Measurements from ENCODE around the gene KSR2. TPM values are rescaled to one million over a fixed set of nuclear protein-coding genes. Genes with fewer than 3 reads are reported as not detected.

The KSR2 gene
- total and polyA plus RNA-seq, 9 donors = under 0.01 to 0.15 (median 0.08) TPM; not detected in 4

DNA sequence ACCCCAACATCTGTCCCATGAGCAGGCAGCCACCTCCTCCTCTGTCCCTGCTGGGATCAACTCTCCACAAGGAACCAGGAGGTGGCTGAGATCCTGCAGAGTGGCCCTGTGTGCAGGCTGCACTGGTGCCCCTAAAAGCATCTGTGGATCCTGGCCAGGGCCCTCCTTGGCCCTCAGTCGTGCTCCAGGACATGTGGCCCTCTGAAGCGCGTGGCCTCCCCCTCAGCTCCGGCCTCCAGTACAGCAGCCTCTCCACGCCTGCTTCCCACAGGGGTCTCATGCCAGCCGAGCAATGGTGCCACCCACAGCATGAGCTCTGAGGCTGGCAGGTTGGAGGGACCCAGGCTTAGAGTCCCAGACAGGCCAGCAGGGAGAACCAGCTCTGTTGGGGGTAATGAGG is 530.0 kb downstream of the KSR2 start:
- DNase-seq = no peak
- Histone ChIP-seq H3K36me3 (no peaks in the 10 kb centered on the region), H3K9me3 (no peaks in the 10 kb centered on the region), H3K27ac (no peak overlapping the region), H3K27me3 (no peaks in the 10 kb centered on the region), H3K4me3 (no peak overlapping the region), H3K4me1 (ENCODE audit: insufficient read depth) (no peaks in the 10 kb centered on the region)
- 74 to 79% (median 75%) methylated on average over 6 of the region's 6 CpGs for WGBS, 3 donors
- TF ChIP-seq, protein P1, sequence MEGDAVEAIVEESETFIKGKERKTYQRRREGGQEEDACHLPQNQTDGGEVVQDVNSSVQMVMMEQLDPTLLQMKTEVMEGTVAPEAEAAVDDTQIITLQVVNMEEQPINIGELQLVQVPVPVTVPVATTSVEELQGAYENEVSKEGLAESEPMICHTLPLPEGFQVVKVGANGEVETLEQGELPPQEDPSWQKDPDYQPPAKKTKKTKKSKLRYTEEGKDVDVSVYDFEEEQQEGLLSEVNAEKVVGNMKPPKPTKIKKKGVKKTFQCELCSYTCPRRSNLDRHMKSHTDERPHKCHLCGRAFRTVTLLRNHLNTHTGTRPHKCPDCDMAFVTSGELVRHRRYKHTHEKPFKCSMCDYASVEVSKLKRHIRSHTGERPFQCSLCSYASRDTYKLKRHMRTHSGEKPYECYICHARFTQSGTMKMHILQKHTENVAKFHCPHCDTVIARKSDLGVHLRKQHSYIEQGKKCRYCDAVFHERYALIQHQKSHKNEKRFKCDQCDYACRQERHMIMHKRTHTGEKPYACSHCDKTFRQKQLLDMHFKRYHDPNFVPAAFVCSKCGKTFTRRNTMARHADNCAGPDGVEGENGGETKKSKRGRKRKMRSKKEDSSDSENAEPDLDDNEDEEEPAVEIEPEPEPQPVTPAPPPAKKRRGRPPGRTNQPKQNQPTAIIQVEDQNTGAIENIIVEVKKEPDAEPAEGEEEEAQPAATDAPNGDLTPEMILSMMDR (IDR thresholded peaks at IDR 0.05) = no peak
- no peak for TF ChIP-seq POLR2A (IDR thresholded peaks at IDR 0.05)
- TF ChIP-seq EP300 (IDR thresholded peaks at IDR 0.05) = no peak
- intact Hi-C loops (cut with DNase I) = no loop called here

DNA sequence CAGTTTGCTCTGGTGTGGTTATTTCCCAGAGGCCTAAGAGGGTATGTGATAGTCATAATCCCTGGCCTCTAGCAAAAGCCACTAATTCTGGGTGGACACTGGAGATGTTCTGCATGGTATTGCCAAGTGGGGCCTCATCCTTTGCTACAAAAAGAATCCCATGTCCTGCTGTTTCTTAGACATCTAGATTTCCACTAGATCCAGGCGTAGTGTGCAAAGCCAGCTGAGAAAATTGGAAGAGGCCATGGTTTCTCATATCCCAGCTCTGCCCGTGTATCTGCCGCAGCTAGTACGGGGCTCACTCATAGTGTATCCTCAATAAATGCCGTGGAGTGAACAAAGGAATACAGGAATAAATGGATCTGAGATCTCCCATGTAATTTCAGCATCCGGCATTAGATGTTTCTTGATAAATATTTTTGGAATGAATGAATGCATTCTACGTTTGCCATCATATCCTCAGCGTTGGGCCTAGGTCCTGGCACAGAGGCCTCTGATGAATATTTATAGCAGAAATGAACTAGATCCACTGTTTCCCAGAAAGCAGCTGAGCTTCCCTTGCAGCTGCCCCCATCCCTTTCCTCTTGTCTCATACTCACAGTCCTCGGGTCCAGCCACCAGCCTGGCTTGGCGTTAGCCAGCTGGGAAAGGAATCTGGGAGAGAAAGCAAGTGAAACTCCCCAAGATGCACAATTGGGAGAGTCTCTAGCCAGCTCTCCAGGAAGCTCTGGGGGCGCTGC is 531.1 kb downstream of the KSR2 start:
- H3K27me3 ChIP-seq = no peaks in the 10 kb centered on the region
- no peaks in the 10 kb centered on the region for H3K36me3 ChIP-seq
- no peak for TF ChIP-seq EP300 (IDR thresholded peaks at IDR 0.05)
- TF ChIP-seq, protein P1 (IDR thresholded peaks at IDR 0.05) = no peak
- no peak overlapping the region for H3K27ac ChIP-seq
- 62 to 70% (median 69%) methylated on average over 11 of the region's 11 CpGs for WGBS, 3 donors
- intact Hi-C loops (cut with DNase I) = no loop called here
- H3K9me3 ChIP-seq = no peaks in the 10 kb centered on the region
- DNase-seq = no peak
- H3K4me1 ChIP-seq (ENCODE audit: insufficient read depth) = no peaks in the 10 kb centered on the region
- no peak overlapping the region for H3K4me3 ChIP-seq

DNA sequence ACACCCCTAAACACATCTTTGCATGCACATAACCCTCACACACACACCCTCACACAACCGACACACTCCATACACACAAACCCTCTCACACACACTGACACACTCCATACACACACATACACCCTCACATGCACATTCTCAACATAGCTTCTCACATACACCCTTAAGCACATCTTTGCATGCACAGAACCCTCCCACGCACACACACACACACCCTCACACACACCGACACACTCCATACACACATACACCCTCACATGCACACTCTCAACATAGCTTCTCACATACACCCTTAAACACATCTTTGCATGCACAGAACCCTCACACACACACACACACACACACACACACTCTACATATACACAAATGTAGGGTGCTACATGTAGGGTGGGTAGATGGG is 534.9 kb downstream of the KSR2 start:
- Histone ChIP-seq H3K27ac (no peak overlapping the region), H3K27me3 (no peaks in the 10 kb centered on the region), H3K4me1 (ENCODE audit: insufficient read depth) (no peaks in the 10 kb centered on the region), H3K9me3 (no peaks in the 10 kb centered on the region), H3K36me3 (no peaks in the 10 kb centered on the region), H3K4me3 (no peak overlapping the region)
- WGBS, 3 donors = 77 to 88% (median 87%) methylated on average over 3 of the region's 3 CpGs
- TF ChIP-seq POLR2A (IDR thresholded peaks at IDR 0.05) (no peak), EP300 (IDR thresholded peaks at IDR 0.05) (no peak)
- TF ChIP-seq, protein P1 (IDR thresholded peaks at IDR 0.05) = no peak
- DNase-seq = no peak
- intact Hi-C loops (cut with DNase I) = no loop called here

DNA sequence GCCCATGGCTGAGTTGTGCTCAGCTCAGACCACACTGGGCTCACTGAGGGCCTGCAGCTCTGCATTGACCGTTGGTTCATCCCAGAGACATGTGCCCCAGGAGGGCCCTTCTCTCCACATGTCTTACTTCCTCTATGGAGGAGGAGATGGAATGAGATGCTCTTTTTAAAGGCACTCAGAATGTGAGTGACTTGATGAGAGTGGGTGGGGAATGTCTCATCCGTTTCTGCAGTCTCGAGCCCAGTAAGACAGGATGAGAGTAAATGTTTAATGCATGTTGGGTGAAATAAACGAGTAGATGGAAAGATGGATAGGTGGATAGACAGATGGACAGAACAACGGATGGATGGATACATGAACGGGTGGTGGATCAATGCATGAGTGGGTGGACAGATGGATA is 538.5 kb downstream of the KSR2 start:
- WGBS, 3 donors = 62 to 68% (median 67%) methylated on average over 6 of the region's 6 CpGs
- H3K27me3 ChIP-seq = no peaks in the 10 kb centered on the region
- H3K27ac ChIP-seq = no peak overlapping the region
- no peak overlapping the region for H3K4me3 ChIP-seq
- H3K9me3 ChIP-seq = no peaks in the 10 kb centered on the region
- intact Hi-C loops (cut with DNase I) = no loop called here
- H3K4me1 ChIP-seq (ENCODE audit: insufficient read depth) = no peaks in the 10 kb centered on the region
- H3K36me3 ChIP-seq = no peaks in the 10 kb centered on the region
- TF ChIP-seq EP300 (IDR thresholded peaks at IDR 0.05) (no peak), POLR2A (IDR thresholded peaks at IDR 0.05) (no peak)
- TF ChIP-seq, protein P1 (IDR thresholded peaks at IDR 0.05) = no peak
- DNase-seq = no peak

All from ovary (tissue), 9 donors.